ENCODE results near the gene GRPR.

GRPR gene

GRCh38 chrX:16188687-16189086 is 65.3 kb downstream of the GRPR start:
- CTCF ChIA-PET, result no interaction called here

GRCh38 chrX:16191605-16192004 is 68.2 kb downstream of the GRPR start:
- no peak for DNase-seq (ENCODE audit: low read depth, low spot score)
- TF ChIP-seq, protein P1, sequence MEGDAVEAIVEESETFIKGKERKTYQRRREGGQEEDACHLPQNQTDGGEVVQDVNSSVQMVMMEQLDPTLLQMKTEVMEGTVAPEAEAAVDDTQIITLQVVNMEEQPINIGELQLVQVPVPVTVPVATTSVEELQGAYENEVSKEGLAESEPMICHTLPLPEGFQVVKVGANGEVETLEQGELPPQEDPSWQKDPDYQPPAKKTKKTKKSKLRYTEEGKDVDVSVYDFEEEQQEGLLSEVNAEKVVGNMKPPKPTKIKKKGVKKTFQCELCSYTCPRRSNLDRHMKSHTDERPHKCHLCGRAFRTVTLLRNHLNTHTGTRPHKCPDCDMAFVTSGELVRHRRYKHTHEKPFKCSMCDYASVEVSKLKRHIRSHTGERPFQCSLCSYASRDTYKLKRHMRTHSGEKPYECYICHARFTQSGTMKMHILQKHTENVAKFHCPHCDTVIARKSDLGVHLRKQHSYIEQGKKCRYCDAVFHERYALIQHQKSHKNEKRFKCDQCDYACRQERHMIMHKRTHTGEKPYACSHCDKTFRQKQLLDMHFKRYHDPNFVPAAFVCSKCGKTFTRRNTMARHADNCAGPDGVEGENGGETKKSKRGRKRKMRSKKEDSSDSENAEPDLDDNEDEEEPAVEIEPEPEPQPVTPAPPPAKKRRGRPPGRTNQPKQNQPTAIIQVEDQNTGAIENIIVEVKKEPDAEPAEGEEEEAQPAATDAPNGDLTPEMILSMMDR (IDR thresholded peaks at IDR 0.05; ENCODE audit: insufficient read depth, low read length, missing control alignments), result no peak
- CTCF ChIA-PET, result no interaction called here
- POLR2A ChIA-PET, result no interaction called here
- no peak overlapping the region for H3K4me3 ChIP-seq (ENCODE audit: low read depth, low read length)

More at GRCh38 chrX:16188687-16189086, 65.3 kb downstream of the GRPR start:
- TF ChIP-seq, protein P1 (IDR thresholded peaks at IDR 0.05; ENCODE audit: insufficient read depth, low read length, missing control alignments), result no peak
- no peak overlapping the region for H3K4me3 ChIP-seq (ENCODE audit: low read depth, low read length)
- DNase-seq (ENCODE audit: low read depth, low spot score), result no peak
- POLR2A ChIA-PET, result no interaction called here

DNA sequence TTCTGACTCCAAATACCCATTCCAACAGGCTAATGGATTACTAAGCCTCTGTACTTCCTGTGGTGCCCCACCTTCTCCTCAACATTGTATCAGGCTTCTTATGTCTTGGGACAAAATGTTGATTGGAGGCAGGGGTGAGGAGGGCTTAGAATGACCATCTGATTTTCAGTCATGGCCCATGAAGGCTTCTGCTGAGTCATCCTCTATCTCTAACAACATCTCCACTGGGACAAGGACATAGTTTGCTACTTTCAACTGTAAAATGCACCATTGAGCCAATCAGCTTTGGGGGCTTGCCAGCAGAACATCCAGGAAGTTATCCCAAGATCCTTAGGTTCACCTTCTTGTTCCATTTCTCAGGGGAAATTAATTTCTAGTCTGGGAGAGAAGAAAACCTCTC is 73.5 kb downstream of the GRPR start:
- ChIA-PET CTCF (no interaction called here), POLR2A (no interaction called here)
- no peak for DNase-seq (ENCODE audit: low read depth, low spot score)
- TF ChIP-seq, protein P1 (IDR thresholded peaks at IDR 0.05; ENCODE audit: insufficient read depth, low read length, missing control alignments), result no peak
- H3K4me3 ChIP-seq (ENCODE audit: low read depth, low read length), result no peak overlapping the region

- no peak overlapping the region for H3K4me3 ChIP-seq (ENCODE audit: low read depth, low read length)
- TF ChIP-seq, protein P1 (IDR thresholded peaks at IDR 0.05; ENCODE audit: insufficient read depth, low read length, missing control alignments), result no peak
- CTCF ChIA-PET, result no interaction called here
- POLR2A ChIA-PET, result no interaction called here
- no peak for DNase-seq (ENCODE audit: low read depth, low spot score)
Measured at GRCh38 chrX:16199343-16199742, 76.0 kb downstream of the GRPR start.

- CTCF ChIA-PET, result no interaction called here
- no peak overlapping the region for H3K4me3 ChIP-seq (ENCODE audit: low read depth, low read length)
- POLR2A ChIA-PET, result no interaction called here
- TF ChIP-seq, protein P1 (IDR thresholded peaks at IDR 0.05; ENCODE audit: insufficient read depth, low read length, missing control alignments), result no peak
- DNase-seq (ENCODE audit: low read depth, low spot score), result no peak
Measured at GRCh38 chrX:16202943-16203342, 79.6 kb downstream of the GRPR start.
